Testis (tissue), 2 donors: ENCODE data around the gene TRIM3.

Source experiments
- POLR2A ChIP-seq: fragments of 450-650 bp; IDR thresholded peaks from one replicate; pipeline ENCODE4 v1.6.1; 2017; ENCODE audit warnings: antibody characterized with exemption, mild to moderate bottlenecking, moderate library complexity
- TF ChIP-seq, protein P1 (sequence below), 3 experiments: fragments of 450-650 bp in 2 of 3; fragments of 200-600 bp in 1 of 3; sonication (generic) in 1 of 3; IDR thresholded peaks; one replicate each; pipeline ENCODE4 v1.5.1; 2016 to 2019; ENCODE audit warnings: antibody characterized with exemption in 3 of 3, mild to moderate bottlenecking in 2 of 3, moderate library complexity in 1 of 3

GRCh38 chr11:6457581-6458320 lies 16.0 kb downstream of the TRIM3 start:
- TF ChIP-seq, protein P1, sequence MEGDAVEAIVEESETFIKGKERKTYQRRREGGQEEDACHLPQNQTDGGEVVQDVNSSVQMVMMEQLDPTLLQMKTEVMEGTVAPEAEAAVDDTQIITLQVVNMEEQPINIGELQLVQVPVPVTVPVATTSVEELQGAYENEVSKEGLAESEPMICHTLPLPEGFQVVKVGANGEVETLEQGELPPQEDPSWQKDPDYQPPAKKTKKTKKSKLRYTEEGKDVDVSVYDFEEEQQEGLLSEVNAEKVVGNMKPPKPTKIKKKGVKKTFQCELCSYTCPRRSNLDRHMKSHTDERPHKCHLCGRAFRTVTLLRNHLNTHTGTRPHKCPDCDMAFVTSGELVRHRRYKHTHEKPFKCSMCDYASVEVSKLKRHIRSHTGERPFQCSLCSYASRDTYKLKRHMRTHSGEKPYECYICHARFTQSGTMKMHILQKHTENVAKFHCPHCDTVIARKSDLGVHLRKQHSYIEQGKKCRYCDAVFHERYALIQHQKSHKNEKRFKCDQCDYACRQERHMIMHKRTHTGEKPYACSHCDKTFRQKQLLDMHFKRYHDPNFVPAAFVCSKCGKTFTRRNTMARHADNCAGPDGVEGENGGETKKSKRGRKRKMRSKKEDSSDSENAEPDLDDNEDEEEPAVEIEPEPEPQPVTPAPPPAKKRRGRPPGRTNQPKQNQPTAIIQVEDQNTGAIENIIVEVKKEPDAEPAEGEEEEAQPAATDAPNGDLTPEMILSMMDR (IDR thresholded peaks at IDR 0.05) = no peak
- no peak for TF ChIP-seq POLR2A
